PC-9 (cell line): Measurements from ENCODE around the gene EIF4G3.

ENCODE experiments used
- CTCF ChIP-seq: fragments of 200-600 bp; sonication (generic); conservative IDR thresholded peaks from 2 replicates; pipeline ENCODE4 v1.6.1; 2017; ENCODE audit warnings: mixed run types, antibody characterized with exemption, mild to moderate bottlenecking, moderate library complexity
- EZH2 ChIP-seq: fragments of 200-600 bp; sonication (generic); IDR thresholded peaks from 2 replicates; pipeline ENCODE4 v1.8.0; 2017; ENCODE audit warnings: antibody characterized with exemption, low read depth

- TF ChIP-seq CTCF (no peak), EZH2 (no peak)
These were observed 11.5 kb upstream of the EIF4G3 start for GRCh38 chr1:21188235-21188634.
